Right renal cortex interstitium (tissue), 3 donors: ENCODE data around the gene RCAN1. TPM values are rescaled to one million over a fixed set of nuclear protein-coding genes. Genes with fewer than 3 reads are reported as not detected.

ENCODE experiments used
- DNase-seq, 3 donors: peaks; one replicate each; pipeline ENCODE4 v3.0.0-alpha.2; 2013; ENCODE audit warnings: low read depth in 3 of 3, low spot score in 2 of 3
- polyA plus RNA-seq, 3 donors: library from polyadenylated mRNA; unstranded; fragments of 120-200 nt; gene quantifications; one replicate each; pipeline ENCODE4 v1.2.1, GENCODE V29; 2013; ENCODE audit not compliant: insufficient read length in 3 of 3

The RCAN1 gene
- polyA plus RNA-seq, 3 donors = 34.8 to 39.4 (median 35.5) TPM

DNA sequence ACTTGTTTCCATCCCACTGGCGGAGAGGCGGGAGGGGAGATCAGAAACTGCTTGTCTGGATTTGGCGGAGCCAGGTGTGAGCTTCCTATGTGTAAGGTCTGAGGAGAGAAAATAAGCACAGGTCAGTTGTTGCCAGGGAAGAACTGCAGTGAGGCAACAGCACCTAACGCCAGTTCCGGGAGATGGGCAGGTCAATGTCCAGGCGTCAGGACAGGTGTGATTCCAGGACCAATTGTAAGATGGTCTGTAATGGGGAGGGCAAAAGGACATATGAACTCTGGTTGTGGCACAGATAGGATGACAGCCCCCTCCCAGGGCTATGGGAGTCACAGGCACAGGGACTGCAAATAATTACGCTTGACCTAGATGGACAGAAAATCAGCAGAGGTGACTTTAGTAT, 93.4 kb downstream of the RCAN1 start:
- no peak for DNase-seq

DNA sequence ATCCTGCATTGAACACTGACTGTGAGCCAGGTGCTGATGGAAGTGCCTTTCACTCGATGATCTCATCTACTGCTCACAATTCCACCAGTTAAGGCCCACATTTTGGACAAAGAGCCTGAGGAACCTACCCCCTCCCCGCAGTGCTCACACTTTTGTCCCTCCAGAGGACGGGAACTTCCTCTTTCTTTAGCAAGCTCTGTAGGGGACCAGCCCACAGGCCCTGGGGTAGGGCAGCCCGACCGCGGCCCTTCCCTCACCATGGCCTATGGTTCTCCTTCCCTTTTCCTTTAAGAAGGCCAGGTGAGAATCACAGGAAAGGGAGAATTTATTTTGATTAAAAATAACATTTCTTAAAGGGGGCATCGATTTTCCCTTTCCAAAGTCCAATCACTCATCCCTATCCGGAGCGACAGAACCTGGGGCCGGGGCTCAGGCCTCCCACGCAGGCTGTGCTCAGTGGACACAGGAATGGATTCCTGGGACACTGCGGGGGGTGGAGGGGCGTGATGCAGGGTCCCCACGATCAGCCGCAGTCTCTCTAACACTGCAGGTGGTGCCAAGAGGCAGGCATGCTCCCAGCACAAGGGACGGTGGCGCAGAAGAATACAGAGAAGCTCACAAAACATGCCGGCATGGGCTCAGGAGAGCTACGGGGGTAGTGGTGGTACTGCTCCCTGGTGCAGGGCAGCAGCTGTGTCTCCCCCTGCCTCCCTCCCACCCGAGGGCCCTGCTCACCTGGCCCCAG, 94.0 kb downstream of the RCAN1 start:
- no peak for DNase-seq

DNA sequence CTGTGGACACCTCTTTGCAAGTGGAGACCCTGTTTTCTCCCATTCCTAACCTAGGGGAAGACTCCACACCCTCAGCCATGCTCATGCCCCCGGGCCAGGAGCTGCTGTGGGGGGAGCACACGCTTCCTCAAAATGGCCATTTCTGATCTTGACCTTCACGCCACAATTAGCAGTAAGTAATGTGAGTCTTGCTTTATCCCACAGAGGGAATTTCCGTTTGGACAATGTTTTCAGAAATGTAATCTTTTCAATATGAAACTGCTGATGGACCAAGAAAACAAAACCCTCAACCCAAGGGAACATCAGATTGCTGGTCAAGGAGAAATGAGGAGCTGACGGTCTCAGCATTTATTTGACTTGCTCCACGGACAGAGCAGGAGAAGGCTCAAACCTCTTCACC, 94.6 kb downstream of the RCAN1 start:
- no peak for DNase-seq

DNA sequence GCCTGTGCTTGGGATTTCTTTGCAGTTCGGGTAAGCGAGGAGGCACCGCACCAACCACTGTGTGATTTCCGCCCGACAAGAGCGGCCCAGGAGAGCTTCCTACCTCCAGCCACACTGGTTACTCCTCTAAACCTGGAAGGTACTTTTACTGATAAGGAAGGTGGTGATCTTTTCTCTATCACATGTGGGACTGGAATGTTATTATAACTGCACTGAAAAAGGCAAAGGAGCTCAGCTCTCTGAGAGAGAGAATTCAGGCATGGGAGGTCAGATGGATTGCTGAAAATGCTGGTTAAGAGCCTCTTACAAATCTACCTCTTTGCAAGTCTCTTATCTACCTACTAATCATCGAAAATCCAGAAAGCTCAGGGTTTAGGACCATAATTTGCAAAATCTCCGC, 95.2 kb downstream of the RCAN1 start:
- no peak for DNase-seq

DNA sequence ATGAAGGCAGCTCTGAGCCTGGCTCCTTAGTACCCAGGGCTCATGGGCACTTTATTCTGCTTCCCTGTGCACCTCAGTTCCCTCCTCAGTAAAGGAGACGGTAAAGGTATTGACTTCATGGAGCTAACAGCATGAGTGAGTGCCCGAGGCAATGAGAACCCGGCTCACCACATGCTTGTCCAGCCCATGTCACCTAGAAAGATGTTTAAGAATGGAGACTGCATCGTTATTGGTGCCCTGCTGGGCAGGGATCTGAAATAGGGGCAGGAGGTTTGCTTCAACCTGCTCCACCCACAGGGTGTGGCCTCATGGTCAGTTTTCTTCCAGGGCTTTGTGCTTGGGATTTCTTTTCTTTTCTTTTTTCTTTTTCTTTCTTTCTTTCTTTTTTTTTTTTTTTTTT, 95.9 kb downstream of the RCAN1 start:
- no peak for DNase-seq

DNA sequence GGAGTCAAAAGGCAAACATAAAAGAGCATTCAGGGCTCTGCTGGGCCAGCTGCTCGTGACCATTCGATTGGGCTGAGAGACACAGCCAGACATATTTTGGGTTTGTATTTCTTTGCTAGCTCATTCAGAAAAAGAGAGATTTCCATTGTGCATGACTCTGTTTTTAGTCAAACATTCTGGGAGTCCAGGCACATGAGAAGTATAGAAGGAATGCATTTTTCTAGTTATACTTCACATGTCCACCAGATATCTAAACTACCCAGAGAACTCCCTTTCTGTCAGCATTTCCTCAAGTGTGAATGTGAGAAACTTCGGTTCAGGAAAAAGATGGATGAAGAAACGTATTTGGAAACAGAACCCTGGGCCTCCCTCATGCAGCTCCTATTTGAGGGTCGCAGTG, 96.6 kb downstream of the RCAN1 start:
- no peak for DNase-seq

DNA sequence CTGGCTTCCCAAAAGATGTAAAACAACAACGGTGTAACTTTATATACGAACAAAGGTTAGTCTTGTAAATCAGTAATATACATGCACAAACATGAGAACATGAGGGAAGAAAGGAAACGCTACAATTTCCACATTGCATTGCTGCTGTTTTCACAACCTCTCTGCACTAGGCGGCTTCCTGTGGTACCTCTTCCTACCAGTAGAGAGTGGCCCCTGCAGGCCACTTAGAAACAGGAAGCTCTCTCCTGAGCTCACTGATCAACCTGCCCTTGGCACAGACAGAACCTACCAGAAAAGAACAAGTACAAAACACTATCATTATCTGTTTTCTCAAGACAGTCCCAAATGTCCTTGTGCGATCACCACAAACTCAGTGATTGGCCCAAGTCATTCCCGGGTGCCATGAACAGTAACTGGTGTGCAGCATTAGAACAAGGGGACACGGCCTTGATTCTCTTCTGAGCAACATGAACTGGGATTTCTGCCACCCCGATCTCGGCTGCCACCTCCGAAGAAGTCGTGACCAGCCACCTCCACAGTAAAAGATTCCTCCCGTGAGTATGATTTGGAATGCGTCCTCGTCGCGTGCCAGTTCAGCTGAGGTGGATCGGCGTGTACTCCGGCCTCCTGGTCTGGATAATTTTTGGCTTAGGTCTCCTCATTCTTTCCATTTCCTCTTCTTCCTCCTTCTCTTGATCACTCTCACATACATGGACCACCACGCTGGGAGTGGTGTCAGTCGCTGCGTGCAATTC, 97.2 kb downstream of the RCAN1 start:
- DNase-seq = no peak

DNA sequence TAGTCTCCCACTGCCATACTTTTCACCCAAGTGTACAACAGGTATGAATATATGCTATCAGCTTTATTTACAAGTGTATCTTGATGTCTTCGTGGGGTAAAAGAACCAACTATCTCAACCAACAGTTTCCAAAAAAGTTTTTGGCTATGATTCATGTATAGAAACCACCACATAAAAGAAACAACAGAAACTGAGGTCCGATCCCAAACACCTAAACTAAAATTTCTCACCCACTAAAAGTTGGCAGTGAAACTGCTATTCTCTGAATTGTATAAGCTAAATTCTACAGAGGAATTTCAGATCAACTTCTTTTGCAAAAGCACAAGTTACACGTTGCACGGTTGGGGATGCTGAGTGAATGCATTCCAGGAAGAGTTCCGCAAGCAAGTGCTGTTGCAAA, 97.9 kb downstream of the RCAN1 start:
- DNase-seq = no peak

DNA sequence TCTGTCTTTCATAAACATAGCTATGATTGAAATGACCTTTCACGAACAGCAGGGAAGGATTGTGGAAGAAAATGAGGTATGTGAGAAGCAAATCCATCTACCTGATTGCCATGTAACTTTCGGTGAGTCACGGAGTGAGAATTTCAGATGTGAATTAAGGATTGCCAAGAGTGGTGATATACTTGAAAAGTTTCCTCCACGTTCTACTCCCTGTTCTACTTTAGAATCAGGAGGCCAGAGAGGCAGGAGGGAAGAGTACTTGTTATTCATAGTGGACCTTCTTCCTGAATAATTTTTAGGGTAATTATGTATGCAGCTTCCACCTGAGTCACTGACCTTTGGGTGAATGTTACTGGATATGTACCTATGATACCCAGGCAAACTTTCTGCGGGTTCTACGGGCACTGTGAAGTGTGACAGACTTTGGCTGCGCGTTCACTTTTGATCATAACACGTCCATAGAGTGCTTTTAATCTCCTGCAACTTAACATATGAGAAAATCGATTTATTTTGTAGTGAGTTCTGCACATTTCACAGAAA, 100.3 kb downstream of the RCAN1 start:
- no peak for DNase-seq

DNA sequence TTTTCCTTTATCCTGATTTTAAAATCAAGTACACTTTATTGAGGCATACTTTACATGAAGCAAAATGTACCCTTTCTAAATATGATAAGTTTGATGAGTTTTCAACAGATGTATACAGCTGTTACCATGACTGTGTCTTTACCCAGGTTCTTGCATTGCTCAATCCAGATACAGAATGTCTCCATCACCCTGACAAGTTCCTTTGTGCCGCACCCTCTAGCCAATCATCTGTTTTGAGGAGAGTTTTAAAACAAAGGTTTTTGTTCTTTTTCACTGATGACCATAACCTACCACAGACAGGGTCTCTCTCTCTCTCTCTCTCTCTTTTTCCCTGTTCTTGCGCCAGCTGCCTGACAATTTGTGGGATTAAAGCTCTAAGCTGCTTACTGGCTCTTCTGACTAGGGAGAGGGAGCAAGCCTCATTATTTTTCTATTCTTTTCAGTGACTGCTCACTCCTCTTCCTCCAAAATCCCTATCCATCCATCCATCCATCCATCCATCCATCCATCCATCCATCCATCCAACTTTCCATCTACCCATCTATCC, 101.7 kb downstream of the RCAN1 start:
- DNase-seq = no peak

DNA sequence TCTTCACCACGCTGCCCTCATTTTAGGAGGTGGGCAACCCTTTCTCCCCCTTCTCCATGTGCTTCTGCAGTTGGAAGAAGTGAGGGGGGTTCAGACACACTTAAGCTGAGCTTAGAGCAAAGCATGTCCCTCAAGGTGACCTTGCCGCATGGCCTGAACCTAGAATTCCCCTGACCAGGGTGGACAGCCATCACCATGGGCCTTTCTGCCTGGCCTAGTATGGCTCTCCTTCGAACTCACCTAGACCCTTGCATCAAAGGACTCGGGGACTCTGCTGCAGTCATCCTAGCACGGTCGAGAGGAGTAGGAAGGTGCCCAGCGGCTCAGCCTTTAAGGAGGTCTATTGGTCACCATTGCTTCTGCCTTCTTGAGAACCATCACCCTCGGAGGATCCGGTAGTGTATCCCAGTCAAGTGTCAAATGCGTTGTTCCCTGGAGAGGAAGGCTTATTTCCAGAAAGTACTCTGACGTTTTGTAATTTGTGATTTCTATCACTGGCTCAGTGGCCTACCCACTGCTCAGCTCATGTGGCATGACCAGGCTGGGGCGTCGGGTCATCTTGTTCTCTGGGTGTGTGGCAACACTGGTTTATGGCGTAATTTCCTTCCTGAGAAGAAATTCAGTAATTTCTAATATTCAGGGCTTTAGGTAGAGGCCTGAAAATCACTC, 103.0 kb downstream of the RCAN1 start, which contains the start of gene KCNE1:
TSS of gene KCNE1 (minus strand) at position 424 of the 669 bp plus-strand sequence. CDS start 62,576 bp downstream, outside the sequence.
- no peak for DNase-seq

DNA sequence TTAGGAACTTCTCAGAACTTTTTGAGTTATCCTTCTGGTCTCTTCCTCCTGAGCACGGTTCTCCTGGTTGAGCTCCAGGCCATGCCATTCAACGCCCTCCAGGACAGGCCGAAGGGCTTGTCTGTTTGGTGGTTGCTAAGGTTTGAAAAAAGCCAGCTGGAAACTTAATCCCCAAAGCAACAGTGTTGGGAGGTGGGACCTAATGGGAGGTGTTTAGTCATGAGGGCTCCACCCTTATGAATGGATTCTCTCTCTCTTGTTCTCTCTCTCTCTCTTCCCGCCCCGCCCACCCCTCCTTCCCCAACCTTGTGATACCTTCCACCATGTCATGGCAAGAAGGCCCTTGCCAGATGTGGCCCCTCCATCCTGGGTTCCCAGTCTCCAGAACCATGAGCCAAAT, 103.7 kb downstream of the RCAN1 start:
- DNase-seq = no peak

DNA sequence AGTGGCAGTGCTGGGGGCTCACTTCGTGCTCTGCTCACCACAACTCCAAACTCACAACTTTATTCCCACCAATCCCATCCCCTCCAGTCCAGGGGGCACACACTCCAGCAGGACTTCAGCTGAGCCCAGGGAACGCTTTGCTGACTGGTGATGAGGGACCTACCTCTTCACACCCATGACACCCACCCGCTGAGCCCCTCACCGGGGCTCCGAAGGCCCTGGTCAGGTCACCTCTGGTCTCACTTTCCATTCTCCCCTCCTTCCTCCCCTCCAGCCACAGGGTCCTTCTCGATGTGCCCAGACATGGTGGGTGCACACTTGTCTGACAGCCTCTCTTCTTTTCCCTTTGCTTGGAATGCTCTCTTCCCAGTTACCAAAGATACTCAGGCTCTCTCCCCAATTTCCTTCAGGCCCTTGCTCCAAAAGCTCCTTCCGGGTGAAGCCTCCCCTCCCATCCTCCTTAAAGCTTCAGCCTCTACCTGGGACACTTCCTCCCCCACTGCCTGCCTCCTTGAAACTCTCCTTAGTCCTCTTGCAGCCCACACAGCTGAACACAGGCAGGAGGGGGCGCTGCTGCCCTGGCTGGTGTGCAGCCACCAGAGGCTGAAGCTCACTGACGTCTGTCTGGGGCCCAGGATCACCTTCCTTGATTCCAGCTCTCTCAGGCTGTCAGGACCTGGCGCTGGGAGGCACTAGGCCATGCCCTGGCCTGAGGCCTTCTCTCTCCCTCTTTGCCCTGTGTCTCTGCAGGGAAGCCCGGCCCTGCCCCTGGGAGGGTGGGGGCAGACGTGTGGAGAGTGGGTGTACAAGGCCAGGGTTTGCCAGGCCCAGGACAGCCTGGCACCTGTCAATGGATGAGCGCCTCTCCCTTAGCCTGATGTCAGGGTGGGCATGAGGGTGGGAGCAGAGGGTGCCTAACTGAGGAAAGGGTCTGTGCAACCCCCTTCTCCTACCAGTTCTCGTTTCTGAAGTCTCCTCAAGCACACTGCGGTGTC, 104.5 kb downstream of the RCAN1 start:
- DNase-seq = no peak

DNA sequence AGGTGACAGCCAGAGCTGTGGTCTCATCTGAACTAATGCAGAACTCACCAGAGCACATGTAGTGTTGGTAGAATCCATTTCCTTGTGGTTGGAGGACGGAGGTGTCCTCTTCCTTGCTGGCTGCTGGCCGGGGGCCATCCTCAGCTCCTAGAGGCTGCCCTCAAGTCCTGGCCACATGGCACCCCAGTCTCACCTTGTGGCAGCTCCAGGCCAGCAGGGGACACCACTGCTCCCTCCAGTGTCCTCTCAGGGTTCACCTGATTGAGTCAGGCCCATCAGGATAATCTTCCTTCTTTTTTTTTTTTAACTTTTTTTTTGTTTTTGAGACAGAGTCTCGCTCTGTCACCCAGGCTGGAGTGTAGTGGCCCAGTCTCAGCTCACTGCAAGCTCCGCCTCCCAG, 105.8 kb downstream of the RCAN1 start:
- no peak for DNase-seq

DNA sequence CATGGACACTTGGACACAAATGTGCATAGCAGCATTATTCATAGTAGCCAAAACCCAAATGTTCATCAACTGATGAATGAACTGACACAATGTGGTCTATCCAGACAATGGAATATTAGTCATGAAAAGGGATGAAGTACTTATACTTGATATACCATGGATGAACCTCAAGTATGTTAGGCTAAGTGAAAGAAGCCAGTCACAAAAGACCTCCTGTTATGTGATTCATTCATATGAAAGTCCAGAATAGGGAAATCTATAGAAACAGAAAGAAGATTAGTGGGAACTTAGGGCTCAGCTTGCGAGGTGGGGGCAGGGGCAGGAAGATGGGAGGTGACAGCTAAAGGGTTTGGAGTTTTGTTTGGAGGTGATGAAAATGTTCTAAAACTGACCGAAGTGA, 110.3 kb downstream of the RCAN1 start:
- no peak for DNase-seq

DNA sequence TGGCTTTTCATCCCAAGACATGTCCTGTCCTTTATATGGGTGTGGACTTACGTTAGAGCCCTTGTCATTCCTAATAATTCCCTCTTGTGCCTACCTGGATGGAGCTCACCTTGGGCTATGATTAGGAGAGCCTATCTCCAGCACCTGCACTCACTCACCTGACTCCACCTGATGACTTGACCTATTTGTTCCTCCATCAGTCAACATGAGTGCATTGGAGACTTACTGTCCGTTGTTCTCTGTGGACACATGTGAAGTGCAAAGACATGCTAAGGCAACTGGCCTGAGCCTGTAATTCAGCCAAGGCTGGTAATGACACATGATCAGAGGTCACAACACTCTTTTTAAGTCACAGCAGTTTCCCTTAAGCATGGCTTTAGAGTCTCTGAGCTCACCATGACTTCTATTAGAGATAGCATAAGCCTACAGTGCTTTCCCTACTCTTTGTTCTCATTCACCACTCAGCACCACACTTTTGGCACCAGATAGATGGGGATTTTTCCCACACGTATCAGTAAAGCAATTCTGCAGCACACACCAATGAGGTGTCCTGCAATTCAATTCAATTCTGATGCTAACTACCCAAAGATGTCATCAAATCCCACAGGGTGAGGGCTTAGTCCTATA, 112.3 kb downstream of the RCAN1 start:
- DNase-seq = no peak

DNA sequence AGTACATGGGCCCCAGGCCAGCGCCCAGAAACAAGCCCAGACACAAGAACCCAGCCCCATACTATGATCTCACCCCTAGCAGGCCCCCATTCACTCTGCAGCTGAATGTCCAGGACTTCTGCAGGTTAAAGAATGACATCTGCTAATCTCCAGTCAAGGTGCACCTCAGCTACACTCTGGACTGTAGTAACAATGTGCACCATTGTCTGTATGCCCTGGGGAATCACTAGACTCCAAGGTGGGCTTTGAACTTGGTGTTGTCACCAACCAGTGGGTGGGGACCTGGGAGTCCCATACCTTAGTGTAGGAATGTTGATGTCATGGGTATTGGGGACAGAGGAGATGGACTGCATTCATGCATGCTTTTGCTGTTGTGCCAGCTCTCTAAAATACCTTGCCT, 113.2 kb downstream of the RCAN1 start:
- no peak for DNase-seq

DNA sequence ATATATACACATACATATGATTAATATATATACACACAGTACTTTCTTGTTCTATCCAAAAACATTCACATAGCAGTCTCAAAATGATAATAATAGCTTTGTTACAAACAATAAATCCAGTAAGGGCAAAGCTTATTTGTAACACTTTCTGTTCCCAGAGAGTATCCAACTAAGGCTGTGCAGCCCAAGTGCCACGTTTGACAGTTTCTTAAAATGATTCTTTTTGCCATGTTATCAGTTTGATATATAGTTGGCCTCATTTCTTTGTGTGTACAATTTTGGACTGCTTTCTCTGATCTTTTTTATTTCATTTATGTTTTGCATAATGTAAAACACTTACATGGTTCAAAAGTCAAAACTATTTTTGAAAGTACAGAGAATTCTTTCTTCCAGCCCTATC, 114.7 kb downstream of the RCAN1 start:
- no peak for DNase-seq

DNA sequence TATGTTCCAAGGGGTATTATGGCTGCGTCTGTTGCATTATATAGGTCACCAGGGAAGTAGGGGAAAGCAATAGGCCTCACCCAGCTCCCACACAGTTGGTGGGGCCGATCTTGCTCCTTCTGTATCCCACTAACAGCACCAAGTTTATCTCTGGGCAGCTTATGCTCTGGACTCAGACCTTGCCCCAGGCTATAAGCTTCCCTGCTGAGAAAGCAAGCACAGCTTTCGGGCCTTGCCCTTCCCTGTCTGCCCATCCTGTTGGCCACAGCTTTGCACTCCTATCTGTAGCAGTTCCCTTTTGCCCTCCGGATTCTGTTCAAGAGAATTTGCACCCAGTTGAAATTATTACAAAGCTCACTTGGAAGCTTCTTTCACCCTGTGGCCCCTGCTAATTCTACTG, 115.8 kb downstream of the RCAN1 start:
- no peak for DNase-seq
